GM12872 (cell line): ENCODE results near the gene EID3.

ENCODE experiments used
- TF ChIP-seq, protein P1 (sequence below): IDR thresholded peaks from 3 replicates; pipeline ENCODE4 v1.5.1; 2011; ENCODE audit warnings: low read depth, mild to moderate bottlenecking, low read length, moderate library complexity; ENCODE audit not compliant: insufficient read depth

Gene EID3

DNA sequence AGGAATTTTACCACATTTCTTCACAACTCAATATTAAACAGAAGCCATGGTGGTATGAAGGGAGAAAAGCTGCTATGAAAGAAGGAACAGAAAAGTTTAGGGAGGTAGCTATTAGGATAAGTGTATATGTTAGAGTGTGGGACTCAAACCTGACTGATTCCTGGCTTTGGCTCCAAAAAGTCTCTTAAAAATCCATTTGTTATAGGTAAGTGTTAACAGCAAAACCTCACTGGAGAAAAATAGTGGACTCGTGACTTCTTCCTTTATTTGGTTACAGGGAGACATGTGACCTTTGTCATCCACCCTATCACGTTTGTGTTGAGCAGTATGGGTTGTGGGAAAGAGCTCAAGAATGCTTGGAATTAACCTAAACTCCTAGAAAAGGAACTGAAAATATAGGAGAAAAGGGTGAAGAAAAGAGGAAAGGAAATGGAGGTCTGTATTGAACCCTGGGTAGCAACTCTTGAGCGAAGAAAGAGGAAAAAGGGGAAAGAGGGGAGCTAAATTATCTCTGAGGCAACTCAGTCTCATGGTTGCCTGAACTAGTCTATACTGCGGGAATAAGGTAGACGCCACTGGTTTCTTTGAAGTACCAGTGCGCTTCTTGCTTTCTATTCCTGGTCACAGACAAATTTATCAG is 3.6 kb upstream of the EID3 start:
- TF ChIP-seq, protein P1, sequence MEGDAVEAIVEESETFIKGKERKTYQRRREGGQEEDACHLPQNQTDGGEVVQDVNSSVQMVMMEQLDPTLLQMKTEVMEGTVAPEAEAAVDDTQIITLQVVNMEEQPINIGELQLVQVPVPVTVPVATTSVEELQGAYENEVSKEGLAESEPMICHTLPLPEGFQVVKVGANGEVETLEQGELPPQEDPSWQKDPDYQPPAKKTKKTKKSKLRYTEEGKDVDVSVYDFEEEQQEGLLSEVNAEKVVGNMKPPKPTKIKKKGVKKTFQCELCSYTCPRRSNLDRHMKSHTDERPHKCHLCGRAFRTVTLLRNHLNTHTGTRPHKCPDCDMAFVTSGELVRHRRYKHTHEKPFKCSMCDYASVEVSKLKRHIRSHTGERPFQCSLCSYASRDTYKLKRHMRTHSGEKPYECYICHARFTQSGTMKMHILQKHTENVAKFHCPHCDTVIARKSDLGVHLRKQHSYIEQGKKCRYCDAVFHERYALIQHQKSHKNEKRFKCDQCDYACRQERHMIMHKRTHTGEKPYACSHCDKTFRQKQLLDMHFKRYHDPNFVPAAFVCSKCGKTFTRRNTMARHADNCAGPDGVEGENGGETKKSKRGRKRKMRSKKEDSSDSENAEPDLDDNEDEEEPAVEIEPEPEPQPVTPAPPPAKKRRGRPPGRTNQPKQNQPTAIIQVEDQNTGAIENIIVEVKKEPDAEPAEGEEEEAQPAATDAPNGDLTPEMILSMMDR = no peak

DNA sequence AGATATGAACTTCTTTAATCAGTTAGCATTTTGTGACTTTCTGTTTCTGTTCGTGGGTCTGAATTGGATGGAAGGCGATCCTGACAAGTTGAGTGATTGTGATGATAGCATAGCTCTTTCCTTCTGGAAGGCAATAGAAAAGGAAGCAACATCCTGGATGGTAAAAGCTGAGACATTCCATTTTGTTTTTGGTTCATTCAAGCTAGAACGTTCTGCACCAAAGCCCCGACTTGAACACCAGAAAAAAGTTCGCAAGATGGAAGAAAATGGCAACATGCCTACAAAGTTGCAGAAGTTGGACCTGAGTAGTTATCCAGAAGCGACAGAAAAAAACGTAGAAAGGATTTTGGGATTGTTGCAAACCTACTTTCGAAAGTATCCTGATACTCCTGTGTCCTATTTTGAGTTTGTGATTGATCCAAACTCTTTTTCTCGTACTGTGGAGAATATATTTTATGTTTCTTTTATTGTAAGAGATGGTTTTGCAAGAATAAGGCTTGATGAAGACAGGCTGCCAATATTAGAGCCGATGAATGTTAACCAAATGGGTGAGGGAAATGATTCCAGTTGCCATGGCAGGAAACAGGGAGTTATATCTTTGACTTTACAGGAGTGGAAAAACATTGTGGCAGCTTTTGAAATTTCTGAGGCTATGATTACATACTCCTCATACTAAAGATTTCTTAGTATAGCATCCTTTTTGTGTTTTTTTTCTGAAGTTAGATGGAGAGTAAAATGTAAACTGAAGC is 896 bp downstream of the EID3 start:
- TF ChIP-seq, protein P1 = no peak

DNA sequence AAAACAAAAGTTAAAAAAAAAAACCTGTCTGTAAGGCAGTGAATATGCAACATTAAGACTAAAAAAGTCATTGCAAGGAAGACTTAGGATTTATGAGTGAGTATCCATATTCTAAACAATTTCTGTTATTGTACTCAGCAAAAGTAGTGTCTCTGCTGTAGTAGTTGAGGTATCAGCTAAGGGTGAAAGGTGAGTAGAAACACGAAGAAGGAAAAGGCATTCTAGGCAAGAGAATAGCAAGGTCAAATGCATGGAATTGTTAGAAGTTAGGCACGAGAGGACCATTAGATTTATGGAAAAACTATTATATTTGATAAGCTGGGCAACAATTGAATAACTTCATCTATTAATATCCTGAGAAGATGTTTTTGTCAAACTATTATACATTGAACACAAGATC is 1.8 kb downstream of the EID3 start:
- TF ChIP-seq, protein P1 = no peak

DNA sequence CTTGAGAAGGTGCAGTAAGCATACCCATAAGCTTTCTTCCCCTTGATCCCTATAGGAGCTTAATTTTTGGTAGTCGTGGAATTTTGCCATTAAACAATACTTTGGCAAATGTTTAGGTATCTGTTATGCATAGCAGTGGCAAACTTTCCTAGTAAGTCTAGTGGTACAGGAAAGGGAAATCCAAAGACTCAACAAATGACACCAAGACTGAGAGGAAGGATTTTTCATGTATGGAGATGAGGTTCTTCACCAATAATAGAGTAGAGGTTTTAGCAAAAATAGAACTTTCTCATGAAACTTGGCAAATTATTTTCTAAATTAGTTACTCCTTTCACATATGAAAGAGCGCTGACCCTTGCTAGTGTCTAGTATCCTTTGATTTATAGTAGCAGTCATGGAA is 2.8 kb downstream of the EID3 start:
- TF ChIP-seq, protein P1 = no peak

DNA sequence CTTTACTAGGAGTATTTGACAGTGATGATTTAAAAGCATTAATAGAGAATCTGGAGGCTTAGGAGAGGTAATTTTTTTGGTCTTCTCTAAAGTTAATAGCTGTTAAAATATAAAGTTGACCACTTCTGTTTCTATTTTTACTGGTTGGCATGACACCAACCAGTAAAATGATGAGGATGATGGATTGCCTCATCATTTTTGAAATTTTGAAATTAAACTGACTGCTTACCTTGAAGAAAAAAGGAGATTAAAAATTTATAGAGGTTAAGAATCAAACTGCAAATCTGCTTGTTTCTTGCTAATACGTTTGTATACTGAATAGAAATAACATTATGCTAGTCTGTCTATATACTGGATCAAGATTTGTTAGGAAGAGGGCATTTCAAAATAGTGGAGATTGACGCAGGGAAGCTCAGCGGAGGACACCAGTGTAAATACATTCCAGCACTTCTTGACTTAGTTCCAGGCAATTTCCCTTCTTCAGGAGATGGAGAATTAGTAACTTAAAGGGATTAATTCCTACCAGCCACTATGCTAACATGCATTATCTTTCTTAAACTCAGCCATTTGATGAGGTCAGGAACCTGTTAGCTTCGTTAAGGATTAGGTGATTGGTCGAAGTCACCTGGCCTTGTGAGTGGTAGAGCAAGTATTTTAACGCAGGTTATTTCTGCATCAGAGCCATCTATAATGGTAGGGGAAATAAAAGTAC is 3.6 kb downstream of the EID3 start:
- TF ChIP-seq, protein P1 = no peak

DNA sequence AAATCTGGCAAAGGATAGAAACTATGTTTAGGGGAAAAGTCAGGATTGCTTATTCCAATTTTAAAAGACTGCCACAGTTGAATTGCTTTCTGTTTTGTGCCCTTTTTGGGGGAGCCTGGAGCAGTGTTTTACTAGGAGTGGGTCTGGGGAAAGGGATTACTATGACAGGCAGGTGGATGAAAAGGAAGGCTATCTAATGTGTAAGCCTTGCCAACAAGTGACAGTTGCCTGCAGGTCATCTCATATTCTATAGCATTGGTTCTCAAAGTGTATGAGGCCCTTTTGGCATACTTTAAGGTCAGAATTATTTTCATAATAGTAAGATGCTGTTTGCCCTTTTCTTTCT is 4.1 kb downstream of the EID3 start:
- TF ChIP-seq, protein P1 = no peak

DNA sequence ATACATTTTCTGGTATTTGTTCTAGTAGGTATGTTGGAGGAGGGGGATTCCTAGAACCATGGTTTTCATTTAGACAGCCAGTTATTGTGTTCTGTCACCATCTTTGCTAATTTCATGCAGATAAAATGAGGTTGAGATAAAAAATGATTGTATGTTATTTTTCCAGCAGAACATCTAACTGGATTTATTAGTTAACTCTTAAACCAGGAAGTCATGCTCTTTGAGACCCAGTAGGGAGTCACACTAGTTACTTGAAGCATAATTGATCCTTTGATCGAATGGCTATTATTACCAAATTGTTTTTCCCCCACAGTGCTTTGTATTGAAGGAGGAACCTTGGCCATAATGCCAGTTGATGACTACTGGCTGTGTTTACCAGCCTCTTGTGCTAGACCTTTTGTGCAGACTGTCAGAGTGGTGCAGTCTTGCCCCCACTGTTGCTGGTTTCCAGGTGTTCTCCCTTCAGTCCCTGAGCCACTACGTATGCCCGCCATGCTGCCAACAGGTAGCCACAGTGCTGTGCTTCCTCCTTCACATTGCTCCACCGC is 6.0 kb downstream of the EID3 start:
- TF ChIP-seq, protein P1 = no peak
